Activated CD8-positive, alpha-beta memory T cell treated with anti-CD3 and anti-CD28 coated beads for 4 hours (primary cell): Measurements from ENCODE around the gene FXYD1.

Experiments
- DNase-seq, 2 donors: peaks; one replicate each; pipeline ENCODE4 v3.0.0-alpha.2; 2020; ENCODE audit warnings: low read depth in 2 of 2

FXYD1 gene

GRCh38 chr19:35162471-35163326, 24.1 kb downstream of the FXYD1 start:
- DNase-seq, result no peak

GRCh38 chr19:35164418-35164817, 25.8 kb downstream of the FXYD1 start:
- no peak for DNase-seq

- no peak for DNase-seq
These were observed 26.8 kb downstream of the FXYD1 start for GRCh38 chr19:35165200-35166058.

GRCh38 chr19:35166100-35167063, 27.8 kb downstream of the FXYD1 start:
- no peak for DNase-seq

- no peak for DNase-seq
These were observed 28.9 kb downstream of the FXYD1 start for GRCh38 chr19:35167251-35168119.

GRCh38 chr19:35168196-35168595, 29.6 kb downstream of the FXYD1 start:
- no peak for DNase-seq

GRCh38 chr19:35169221-35169995, 30.8 kb downstream of the FXYD1 start:
- DNase-seq, result no peak

- no peak for DNase-seq
These were observed 31.9 kb downstream of the FXYD1 start for GRCh38 chr19:35170359-35171061.

- DNase-seq, result no peak
These were observed 33.1 kb downstream of the FXYD1 start for GRCh38 chr19:35171730-35172129.

GRCh38 chr19:35174226-35174625, 35.6 kb downstream of the FXYD1 start:
- no peak for DNase-seq

- DNase-seq, result no peak
These were observed 37.6 kb downstream of the FXYD1 start for GRCh38 chr19:35176181-35176570.

- no peak for DNase-seq
These were observed 39.0 kb downstream of the FXYD1 start for GRCh38 chr19:35177377-35178274.

GRCh38 chr19:35178701-35179100, 40.1 kb downstream of the FXYD1 start:
- DNase-seq, result no peak

GRCh38 chr19:35179830-35180229, 41.2 kb downstream of the FXYD1 start:
- no peak for DNase-seq

- no peak for DNase-seq
These were observed 42.8 kb downstream of the FXYD1 start for GRCh38 chr19:35181387-35181786.

GRCh38 chr19:35184267-35184666, 45.6 kb downstream of the FXYD1 start:
- DNase-seq, result no peak

GRCh38 chr19:35184884-35185283, 46.3 kb downstream of the FXYD1 start:
- no peak for DNase-seq
